WTC11 (cell line): ENCODE results near the gene SLC5A10. TPM values are rescaled to one million over a fixed set of nuclear protein-coding genes. Genes with fewer than 3 reads are reported as not detected.

ENCODE experiments used
- ATAC-seq: fragments of 200-7000 bp; cut with Tn5 transposase; 2 replicates; pipeline ENCODE4 v1.10.0; 2021; ENCODE audit warnings: mild to moderate bottlenecking, moderate library complexity
- CTCF ChIA-PET: fragments of 300-600 bp; sonication (Branson Sonifier 250); formaldehyde crosslinking; loops from one replicate; lab custom pipeline; 2021; ENCODE audit warnings: antibody characterized with exemption; lab: Charles Lee
- POLR2A ChIA-PET: fragments of 350-600 bp; sonication (Branson Sonifier 250); formaldehyde crosslinking; loops from one replicate; lab custom pipeline; 2021; ENCODE audit warnings: antibody characterized with exemption; lab: Charles Lee
- DNase-seq: peaks from one replicate; pipeline ENCODE4 v3.0.0; 2021; ENCODE audit warnings: low spot score
- H3K27ac Mint-ChIP-seq: 2 replicates; pipeline ENCODE4 v1.8.0; 2021; ENCODE audit warnings: mixed read lengths
- H3K27me3 Mint-ChIP-seq: 2 replicates; pipeline ENCODE4 v1.8.0; 2021; ENCODE audit warnings: low read depth, mild to moderate bottlenecking, moderate library complexity, mixed read lengths
- H3K36me3 Mint-ChIP-seq: 2 replicates; pipeline ENCODE4 v1.8.0; 2021; ENCODE audit warnings: mixed read lengths
- H3K4me1 Mint-ChIP-seq: 2 replicates; pipeline ENCODE4 v1.8.0; 2022; ENCODE audit warnings: mixed read lengths
- H3K4me3 Mint-ChIP-seq: 2 replicates; pipeline ENCODE4 v1.8.0; 2021; ENCODE audit warnings: mild to moderate bottlenecking, moderate library complexity, mixed read lengths
- H3K9me3 Mint-ChIP-seq: 2 replicates; pipeline ENCODE4 v1.8.0; 2021; ENCODE audit warnings: mixed read lengths
- CREM ChIP-seq: sonication (generic); formaldehyde crosslinking; IDR thresholded peaks from 2 replicates; pipeline ENCODE4 v1.8.1; 2022; ENCODE audit warnings: mild to moderate bottlenecking, missing genetic modification reagents, moderate library complexity
- ELF4 ChIP-seq: sonication (generic); formaldehyde crosslinking; IDR thresholded peaks from 2 replicates; pipeline ENCODE4 v1.8.1; 2022; ENCODE audit warnings: low read depth, mild to moderate bottlenecking, moderate library complexity, missing genetic modification reagents
- EMX1 ChIP-seq: fragments of 250-450 bp; sonication (Bioruptor Pico); IDR thresholded peaks from 2 replicates; pipeline ENCODE4 v1.8.0; 2021; ENCODE audit warnings: mild to moderate bottlenecking
- FOXK1 ChIP-seq: sonication (generic); formaldehyde crosslinking; IDR thresholded peaks from 2 replicates; pipeline ENCODE4 v1.8.0; 2022; ENCODE audit warnings: mild to moderate bottlenecking, moderate library complexity, missing genetic modification reagents
- JAZF1 ChIP-seq: fragments of 250-450 bp; sonication (Bioruptor Pico); IDR thresholded peaks from 2 replicates; pipeline ENCODE4 v1.9.0; 2021; ENCODE audit warnings: moderate library complexity, mild to moderate bottlenecking, inconsistent platforms
- JUN ChIP-seq: sonication (generic); formaldehyde crosslinking; IDR thresholded peaks from 2 replicates; pipeline ENCODE4 v1.8.0; 2023; ENCODE audit warnings: mild to moderate bottlenecking, missing genetic modification reagents
- NR2C2 ChIP-seq: sonication (generic); formaldehyde crosslinking; IDR thresholded peaks from 2 replicates; pipeline ENCODE4 v1.8.0; 2022; ENCODE audit warnings: mild to moderate bottlenecking, missing genetic modification reagents
- PRRX2 ChIP-seq: fragments of 250-450 bp; sonication (Bioruptor Pico); IDR thresholded peaks from 2 replicates; pipeline ENCODE4 v1.8.0; 2021; ENCODE audit warnings: mild to moderate bottlenecking
- RELA ChIP-seq: sonication (generic); formaldehyde crosslinking; IDR thresholded peaks from 2 replicates; pipeline ENCODE4 v1.8.1; 2022; ENCODE audit warnings: missing genetic modification reagents, mild to moderate bottlenecking, borderline replicate concordance
- RORB ChIP-seq: fragments of 250-450 bp; sonication (Bioruptor Pico); IDR thresholded peaks from 2 replicates; pipeline ENCODE4 v1.9.0; 2021; ENCODE audit warnings: mild to moderate bottlenecking
- SP1 ChIP-seq: sonication (generic); formaldehyde crosslinking; conservative IDR thresholded peaks from 2 replicates; pipeline ENCODE4 v1.8.1; 2022; ENCODE audit warnings: missing genetic modification reagents
- ZNF396 ChIP-seq: fragments of 250-450 bp; sonication (Bioruptor Pico); IDR thresholded peaks from 2 replicates; pipeline ENCODE4 v1.8.0; 2021; ENCODE audit warnings: mild to moderate bottlenecking, moderate library complexity, borderline replicate concordance
- ZNF416 ChIP-seq: fragments of 250-450 bp; sonication (Bioruptor Pico); IDR thresholded peaks from 2 replicates; pipeline ENCODE4 v1.9.0; 2021; ENCODE audit warnings: mild to moderate bottlenecking, inconsistent platforms
- total RNA-seq: library from RNA; stranded (reverse); gene quantifications from 3 replicates; pipeline ENCODE4 v1.2.3, GENCODE V29; 2021
- TF ChIP-seq, protein P1 (sequence below): sonication (generic); formaldehyde crosslinking; IDR thresholded peaks from 2 replicates; pipeline ENCODE4 v1.8.1; 2022; ENCODE audit warnings: low read depth, missing genetic modification reagents, borderline replicate concordance
- TF ChIP-seq, protein P2 (sequence below): sonication (generic); formaldehyde crosslinking; IDR thresholded peaks from 2 replicates; pipeline ENCODE4 v1.8.1; 2023; ENCODE audit warnings: mild to moderate bottlenecking, missing genetic modification reagents
- TF ChIP-seq, protein P3 (sequence below): sonication (generic); formaldehyde crosslinking; IDR thresholded peaks from 2 replicates; pipeline ENCODE4 v1.8.0; 2022; ENCODE audit warnings: missing genetic modification reagents
- TF ChIP-seq, protein P4 (sequence below): sonication (generic); formaldehyde crosslinking; IDR thresholded peaks from 2 replicates; pipeline ENCODE4 v1.8.1; 2023; ENCODE audit warnings: mild to moderate bottlenecking, missing genetic modification reagents, borderline replicate concordance
- TF ChIP-seq, protein P5 (sequence below): fragments of 250-450 bp; sonication (Bioruptor Pico); IDR thresholded peaks from 2 replicates; pipeline ENCODE4 v1.8.0; 2021; ENCODE audit warnings: mild to moderate bottlenecking
- TF ChIP-seq, protein P6 (sequence below): sonication (generic); formaldehyde crosslinking; IDR thresholded peaks from 2 replicates; pipeline ENCODE4 v1.8.0; 2023; ENCODE audit warnings: mild to moderate bottlenecking, missing genetic modification reagents
- TF ChIP-seq, protein P7 (sequence below): sonication (generic); formaldehyde crosslinking; IDR thresholded peaks from 2 replicates; pipeline ENCODE4 v1.8.0; 2023; ENCODE audit warnings: missing genetic modification reagents

Gene SLC5A10
- total RNA-seq, 1 experiment from 2014 or later: not detected

DNA sequence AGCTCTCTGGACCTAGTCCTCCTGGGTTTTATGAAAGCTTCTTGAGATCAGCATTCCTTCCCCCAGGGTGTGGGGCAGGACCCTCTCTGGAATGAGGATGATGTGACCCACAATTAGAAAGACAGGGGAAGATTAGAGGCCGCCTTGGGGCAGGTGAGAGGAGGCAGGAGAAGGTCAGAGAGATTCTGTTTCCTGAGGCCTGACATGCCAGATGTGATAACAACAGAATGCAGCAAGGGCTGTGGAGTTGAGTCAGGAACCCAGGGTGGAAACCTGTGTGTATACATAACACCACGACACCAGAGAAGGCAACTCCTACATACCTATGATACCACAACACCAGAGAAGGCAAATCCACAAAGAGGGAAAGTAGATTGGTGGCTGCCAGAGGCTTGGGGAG, 5.4 kb upstream of the SLC5A10 start:
- Mint-ChIP-seq H3K36me3 (no peaks in the 10 kb centered on the region), H3K4me3 (no peak overlapping the region)
- ATAC-seq: no peak

DNA sequence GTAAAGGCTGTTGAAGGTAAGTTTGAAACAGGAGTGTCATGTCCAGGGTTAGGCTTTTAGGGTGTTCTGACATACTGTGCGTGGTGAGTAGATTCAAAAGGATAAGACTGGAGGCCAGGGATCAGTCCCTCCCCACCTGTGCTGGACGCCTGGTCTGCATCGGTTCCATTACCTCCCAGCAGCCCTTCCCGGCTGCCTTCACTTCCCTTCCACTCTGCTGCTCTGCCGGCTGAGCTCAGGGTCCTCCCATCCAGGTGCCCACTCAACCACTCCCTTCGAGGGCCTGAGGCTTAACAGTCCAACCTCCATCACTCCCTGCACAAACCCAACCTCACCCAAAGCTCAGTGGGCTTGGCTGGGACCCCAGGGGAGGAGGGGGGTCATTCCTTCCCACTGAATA, 4.1 kb upstream of the SLC5A10 start:
- CTCF ChIA-PET: interaction anchor here (0.6 to 1.4 kb wide), 2 partner anchors 13 to 84 kb away, joined by 3 to 4 read pairs; no protein-coding TSS in a partner anchor
- Mint-ChIP-seq H3K9me3 (no peaks in the 10 kb centered on the region), H3K36me3 (no peaks in the 10 kb centered on the region), H3K4me3 (no peak overlapping the region), H3K27ac (no peak overlapping the region), H3K4me1 (no peaks in the 10 kb centered on the region; the same call in 1 of the 2 replicates), H3K27me3 (no peaks in the 10 kb centered on the region)
- no peak for DNase-seq
- POLR2A ChIA-PET: no interaction called here
- no peak for ATAC-seq
- no peak for TF ChIP-seq NR2C2
- TF ChIP-seq, protein P1, sequence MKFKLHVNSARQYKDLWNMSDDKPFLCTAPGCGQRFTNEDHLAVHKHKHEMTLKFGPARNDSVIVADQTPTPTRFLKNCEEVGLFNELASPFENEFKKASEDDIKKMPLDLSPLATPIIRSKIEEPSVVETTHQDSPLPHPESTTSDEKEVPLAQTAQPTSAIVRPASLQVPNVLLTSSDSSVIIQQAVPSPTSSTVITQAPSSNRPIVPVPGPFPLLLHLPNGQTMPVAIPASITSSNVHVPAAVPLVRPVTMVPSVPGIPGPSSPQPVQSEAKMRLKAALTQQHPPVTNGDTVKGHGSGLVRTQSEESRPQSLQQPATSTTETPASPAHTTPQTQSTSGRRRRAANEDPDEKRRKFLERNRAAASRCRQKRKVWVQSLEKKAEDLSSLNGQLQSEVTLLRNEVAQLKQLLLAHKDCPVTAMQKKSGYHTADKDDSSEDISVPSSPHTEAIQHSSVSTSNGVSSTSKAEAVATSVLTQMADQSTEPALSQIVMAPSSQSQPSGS (CRISPR knock-in tag): no peak
- no peak for TF ChIP-seq FOXK1 (CRISPR knock-in tag)
- TF ChIP-seq ELF4 (CRISPR knock-in tag): no peak
- TF ChIP-seq, protein P2, sequence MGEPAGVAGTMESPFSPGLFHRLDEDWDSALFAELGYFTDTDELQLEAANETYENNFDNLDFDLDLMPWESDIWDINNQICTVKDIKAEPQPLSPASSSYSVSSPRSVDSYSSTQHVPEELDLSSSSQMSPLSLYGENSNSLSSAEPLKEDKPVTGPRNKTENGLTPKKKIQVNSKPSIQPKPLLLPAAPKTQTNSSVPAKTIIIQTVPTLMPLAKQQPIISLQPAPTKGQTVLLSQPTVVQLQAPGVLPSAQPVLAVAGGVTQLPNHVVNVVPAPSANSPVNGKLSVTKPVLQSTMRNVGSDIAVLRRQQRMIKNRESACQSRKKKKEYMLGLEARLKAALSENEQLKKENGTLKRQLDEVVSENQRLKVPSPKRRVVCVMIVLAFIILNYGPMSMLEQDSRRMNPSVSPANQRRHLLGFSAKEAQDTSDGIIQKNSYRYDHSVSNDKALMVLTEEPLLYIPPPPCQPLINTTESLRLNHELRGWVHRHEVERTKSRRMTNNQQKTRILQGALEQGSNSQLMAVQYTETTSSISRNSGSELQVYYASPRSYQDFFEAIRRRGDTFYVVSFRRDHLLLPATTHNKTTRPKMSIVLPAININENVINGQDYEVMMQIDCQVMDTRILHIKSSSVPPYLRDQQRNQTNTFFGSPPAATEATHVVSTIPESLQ (CRISPR knock-in tag): no peak
- TF ChIP-seq, protein P3, sequence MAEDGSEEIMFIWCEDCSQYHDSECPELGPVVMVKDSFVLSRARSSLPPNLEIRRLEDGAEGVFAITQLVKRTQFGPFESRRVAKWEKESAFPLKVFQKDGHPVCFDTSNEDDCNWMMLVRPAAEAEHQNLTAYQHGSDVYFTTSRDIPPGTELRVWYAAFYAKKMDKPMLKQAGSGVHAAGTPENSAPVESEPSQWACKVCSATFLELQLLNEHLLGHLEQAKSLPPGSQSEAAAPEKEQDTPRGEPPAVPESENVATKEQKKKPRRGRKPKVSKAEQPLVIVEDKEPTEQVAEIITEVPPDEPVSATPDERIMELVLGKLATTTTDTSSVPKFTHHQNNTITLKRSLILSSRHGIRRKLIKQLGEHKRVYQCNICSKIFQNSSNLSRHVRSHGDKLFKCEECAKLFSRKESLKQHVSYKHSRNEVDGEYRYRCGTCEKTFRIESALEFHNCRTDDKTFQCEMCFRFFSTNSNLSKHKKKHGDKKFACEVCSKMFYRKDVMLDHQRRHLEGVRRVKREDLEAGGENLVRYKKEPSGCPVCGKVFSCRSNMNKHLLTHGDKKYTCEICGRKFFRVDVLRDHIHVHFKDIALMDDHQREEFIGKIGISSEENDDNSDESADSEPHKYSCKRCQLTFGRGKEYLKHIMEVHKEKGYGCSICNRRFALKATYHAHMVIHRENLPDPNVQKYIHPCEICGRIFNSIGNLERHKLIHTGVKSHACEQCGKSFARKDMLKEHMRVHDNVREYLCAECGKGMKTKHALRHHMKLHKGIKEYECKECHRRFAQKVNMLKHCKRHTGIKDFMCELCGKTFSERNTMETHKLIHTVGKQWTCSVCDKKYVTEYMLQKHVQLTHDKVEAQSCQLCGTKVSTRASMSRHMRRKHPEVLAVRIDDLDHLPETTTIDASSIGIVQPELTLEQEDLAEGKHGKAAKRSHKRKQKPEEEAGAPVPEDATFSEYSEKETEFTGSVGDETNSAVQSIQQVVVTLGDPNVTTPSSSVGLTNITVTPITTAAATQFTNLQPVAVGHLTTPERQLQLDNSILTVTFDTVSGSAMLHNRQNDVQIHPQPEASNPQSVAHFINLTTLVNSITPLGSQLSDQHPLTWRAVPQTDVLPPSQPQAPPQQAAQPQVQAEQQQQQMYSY (CRISPR knock-in tag): no peak
- TF ChIP-seq, protein P4, sequence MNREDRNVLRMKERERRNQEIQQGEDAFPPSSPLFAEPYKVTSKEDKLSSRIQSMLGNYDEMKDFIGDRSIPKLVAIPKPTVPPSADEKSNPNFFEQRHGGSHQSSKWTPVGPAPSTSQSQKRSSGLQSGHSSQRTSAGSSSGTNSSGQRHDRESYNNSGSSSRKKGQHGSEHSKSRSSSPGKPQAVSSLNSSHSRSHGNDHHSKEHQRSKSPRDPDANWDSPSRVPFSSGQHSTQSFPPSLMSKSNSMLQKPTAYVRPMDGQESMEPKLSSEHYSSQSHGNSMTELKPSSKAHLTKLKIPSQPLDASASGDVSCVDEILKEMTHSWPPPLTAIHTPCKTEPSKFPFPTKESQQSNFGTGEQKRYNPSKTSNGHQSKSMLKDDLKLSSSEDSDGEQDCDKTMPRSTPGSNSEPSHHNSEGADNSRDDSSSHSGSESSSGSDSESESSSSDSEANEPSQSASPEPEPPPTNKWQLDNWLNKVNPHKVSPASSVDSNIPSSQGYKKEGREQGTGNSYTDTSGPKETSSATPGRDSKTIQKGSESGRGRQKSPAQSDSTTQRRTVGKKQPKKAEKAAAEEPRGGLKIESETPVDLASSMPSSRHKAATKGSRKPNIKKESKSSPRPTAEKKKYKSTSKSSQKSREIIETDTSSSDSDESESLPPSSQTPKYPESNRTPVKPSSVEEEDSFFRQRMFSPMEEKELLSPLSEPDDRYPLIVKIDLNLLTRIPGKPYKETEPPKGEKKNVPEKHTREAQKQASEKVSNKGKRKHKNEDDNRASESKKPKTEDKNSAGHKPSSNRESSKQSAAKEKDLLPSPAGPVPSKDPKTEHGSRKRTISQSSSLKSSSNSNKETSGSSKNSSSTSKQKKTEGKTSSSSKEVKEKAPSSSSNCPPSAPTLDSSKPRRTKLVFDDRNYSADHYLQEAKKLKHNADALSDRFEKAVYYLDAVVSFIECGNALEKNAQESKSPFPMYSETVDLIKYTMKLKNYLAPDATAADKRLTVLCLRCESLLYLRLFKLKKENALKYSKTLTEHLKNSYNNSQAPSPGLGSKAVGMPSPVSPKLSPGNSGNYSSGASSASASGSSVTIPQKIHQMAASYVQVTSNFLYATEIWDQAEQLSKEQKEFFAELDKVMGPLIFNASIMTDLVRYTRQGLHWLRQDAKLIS (CRISPR knock-in tag): no peak
- TF ChIP-seq, protein P5, sequence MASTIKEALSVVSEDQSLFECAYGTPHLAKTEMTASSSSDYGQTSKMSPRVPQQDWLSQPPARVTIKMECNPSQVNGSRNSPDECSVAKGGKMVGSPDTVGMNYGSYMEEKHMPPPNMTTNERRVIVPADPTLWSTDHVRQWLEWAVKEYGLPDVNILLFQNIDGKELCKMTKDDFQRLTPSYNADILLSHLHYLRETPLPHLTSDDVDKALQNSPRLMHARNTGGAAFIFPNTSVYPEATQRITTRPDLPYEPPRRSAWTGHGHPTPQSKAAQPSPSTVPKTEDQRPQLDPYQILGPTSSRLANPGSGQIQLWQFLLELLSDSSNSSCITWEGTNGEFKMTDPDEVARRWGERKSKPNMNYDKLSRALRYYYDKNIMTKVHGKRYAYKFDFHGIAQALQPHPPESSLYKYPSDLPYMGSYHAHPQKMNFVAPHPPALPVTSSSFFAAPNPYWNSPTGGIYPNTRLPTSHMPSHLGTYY (CRISPR knock-in tag): no peak

More for the DNA sequence above, 5.4 kb upstream of the SLC5A10 start:
- Mint-ChIP-seq H3K4me1 (no peaks in the 10 kb centered on the region; the same call in 1 of the 2 replicates), H3K27me3 (no peaks in the 10 kb centered on the region), H3K9me3 (no peaks in the 10 kb centered on the region), H3K27ac (no peak overlapping the region)
- TF ChIP-seq, protein P6, sequence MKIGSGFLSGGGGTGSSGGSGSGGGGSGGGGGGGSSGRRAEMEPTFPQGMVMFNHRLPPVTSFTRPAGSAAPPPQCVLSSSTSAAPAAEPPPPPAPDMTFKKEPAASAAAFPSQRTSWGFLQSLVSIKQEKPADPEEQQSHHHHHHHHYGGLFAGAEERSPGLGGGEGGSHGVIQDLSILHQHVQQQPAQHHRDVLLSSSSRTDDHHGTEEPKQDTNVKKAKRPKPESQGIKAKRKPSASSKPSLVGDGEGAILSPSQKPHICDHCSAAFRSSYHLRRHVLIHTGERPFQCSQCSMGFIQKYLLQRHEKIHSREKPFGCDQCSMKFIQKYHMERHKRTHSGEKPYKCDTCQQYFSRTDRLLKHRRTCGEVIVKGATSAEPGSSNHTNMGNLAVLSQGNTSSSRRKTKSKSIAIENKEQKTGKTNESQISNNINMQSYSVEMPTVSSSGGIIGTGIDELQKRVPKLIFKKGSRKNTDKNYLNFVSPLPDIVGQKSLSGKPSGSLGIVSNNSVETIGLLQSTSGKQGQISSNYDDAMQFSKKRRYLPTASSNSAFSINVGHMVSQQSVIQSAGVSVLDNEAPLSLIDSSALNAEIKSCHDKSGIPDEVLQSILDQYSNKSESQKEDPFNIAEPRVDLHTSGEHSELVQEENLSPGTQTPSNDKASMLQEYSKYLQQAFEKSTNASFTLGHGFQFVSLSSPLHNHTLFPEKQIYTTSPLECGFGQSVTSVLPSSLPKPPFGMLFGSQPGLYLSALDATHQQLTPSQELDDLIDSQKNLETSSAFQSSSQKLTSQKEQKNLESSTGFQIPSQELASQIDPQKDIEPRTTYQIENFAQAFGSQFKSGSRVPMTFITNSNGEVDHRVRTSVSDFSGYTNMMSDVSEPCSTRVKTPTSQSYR: no peak
- no peak for TF ChIP-seq EMX1 (CRISPR knock-in tag)
- TF ChIP-seq SP1 (CRISPR knock-in tag): no peak
- TF ChIP-seq RORB (CRISPR knock-in tag): no peak
- TF ChIP-seq, protein P7, sequence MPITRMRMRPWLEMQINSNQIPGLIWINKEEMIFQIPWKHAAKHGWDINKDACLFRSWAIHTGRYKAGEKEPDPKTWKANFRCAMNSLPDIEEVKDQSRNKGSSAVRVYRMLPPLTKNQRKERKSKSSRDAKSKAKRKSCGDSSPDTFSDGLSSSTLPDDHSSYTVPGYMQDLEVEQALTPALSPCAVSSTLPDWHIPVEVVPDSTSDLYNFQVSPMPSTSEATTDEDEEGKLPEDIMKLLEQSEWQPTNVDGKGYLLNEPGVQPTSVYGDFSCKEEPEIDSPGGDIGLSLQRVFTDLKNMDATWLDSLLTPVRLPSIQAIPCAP (CRISPR knock-in tag): no peak
- no peak for TF ChIP-seq JUN (CRISPR knock-in tag)
- no peak for TF ChIP-seq RELA (CRISPR knock-in tag)
- TF ChIP-seq CREM (CRISPR knock-in tag): no peak
- no peak for TF ChIP-seq ZNF416 (CRISPR knock-in tag)
- TF ChIP-seq JAZF1 (CRISPR knock-in tag): no peak
- no peak for TF ChIP-seq PRRX2
- no peak for TF ChIP-seq ZNF396 (CRISPR knock-in tag)
- no peak for TF ChIP-seq ELF4 (CRISPR knock-in tag)
- CTCF ChIA-PET: interaction anchor here (1.1 kb wide), 1 partner anchor 15 kb away, joined by 4 read pairs; no protein-coding TSS in a partner anchor
- no peak for DNase-seq
- POLR2A ChIA-PET: no interaction called here
